ENCODE measurements around the gene SERPINB4.

The SERPINB4 gene

GRCh38 chr18:63627819-63628218 lies 16.2 kb downstream of the SERPINB4 start:
- no peak for DNase-seq (ENCODE audit: low read depth in 2 of 2, low spot score in 1 of 2)

DNA sequence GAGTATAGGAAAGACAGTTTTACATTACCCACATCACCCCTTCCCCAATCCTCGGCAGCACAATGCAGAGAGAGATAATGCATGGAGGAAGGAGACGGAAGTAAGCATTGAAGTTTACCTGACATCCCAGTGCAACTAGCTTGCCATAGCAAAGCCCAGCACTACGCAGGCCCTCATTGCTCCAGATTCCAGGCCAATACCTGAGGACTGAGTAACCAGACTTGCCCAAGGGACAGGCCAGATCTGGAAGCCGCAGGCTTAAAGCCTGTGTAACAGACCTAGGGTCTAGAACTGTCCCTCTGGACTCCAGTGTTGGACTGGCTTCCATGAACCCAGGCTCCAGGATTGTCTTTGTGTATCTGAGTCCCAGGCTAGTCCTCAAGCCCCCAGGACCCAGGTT lies 17.6 kb downstream of the SERPINB4 start:
- no peak for DNase-seq (ENCODE audit: low read depth in 2 of 2, low spot score in 1 of 2)

- DNase-seq (ENCODE audit: low read depth in 2 of 2, low spot score in 1 of 2), result no peak
These were observed 19.2 kb downstream of the SERPINB4 start for GRCh38 chr18:63624863-63625262.

GRCh38 chr18:63619661-63620060 lies 24.4 kb downstream of the SERPINB4 start:
- no peak for DNase-seq (ENCODE audit: low read depth in 2 of 2, low spot score in 1 of 2)

- no peak for DNase-seq (ENCODE audit: low read depth in 2 of 2, low spot score in 1 of 2)
These were observed 26.2 kb downstream of the SERPINB4 start for GRCh38 chr18:63617915-63618234.

GRCh38 chr18:63617049-63617914 lies 26.8 kb downstream of the SERPINB4 start:
- no peak for DNase-seq (ENCODE audit: low read depth in 2 of 2, low spot score in 1 of 2)

GRCh38 chr18:63613420-63613819 lies 30.6 kb downstream of the SERPINB4 start:
- no peak for DNase-seq (ENCODE audit: low read depth in 2 of 2, low spot score in 1 of 2)

GRCh38 chr18:63606526-63606925 lies 37.5 kb downstream of the SERPINB4 start:
- no peak for DNase-seq (ENCODE audit: low read depth in 2 of 2, low spot score in 1 of 2)

DNA sequence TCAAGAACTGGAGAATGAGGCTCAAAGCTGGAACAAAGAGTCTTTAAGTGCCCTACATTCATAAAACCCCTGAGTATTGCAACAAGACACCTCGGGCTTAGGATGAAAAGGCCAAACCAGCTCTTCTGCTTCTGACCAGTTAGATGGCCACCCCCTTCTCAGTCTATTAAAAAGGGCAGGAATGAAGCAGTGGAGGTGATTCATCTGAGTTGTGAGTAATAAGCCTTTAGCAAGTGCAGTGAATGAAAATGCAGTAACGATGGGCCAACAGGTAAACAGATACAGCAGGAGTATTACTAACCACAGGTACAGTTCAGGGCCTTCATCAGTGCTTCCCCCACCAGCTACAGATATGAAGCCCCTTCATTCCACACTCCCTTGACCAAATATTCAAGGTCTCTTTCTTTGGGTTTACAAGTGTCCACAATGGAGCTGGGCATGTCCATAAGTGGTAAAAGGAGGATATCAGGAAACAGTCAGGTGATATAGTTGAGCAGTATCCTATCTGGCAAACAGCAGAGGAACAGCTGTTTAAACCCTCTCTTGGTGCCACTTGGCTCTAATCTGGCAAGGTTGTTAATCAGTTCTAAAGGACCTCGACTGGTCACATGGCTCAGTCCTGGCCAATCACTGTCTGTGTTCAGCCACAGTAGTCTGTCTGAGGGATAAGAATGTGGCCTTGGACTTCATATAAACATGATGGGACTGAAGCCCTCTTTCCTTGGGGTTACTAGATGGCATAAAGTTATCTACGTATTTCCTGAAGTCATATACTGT lies 39.1 kb downstream of the SERPINB4 start:
- DNase-seq (ENCODE audit: low read depth in 2 of 2, low spot score in 1 of 2), result no peak

GRCh38 chr18:63603772-63604171 lies 40.3 kb downstream of the SERPINB4 start:
- no peak for DNase-seq (ENCODE audit: low read depth in 2 of 2, low spot score in 1 of 2)

DNA sequence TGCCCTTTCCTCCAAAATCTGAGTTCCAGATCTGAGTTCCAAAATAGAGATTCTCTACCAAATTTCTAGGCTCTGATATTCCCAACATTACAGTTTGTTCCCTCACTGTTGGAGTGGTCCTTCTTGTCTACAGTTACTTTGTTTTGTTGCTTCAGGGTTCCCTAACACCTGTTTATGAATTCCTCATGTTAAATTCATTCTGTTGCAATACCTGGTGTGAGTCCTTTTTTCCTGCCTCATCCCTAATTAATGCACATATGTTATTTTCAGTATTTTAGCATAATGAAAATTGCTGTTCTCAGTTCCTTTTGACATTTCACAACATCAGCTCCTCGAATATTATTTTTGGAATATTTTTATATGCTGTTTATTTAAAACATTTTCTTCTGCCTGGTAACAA lies 40.7 kb downstream of the SERPINB4 start:
- DNase-seq (ENCODE audit: low read depth in 2 of 2, low spot score in 1 of 2), result no peak

DNA sequence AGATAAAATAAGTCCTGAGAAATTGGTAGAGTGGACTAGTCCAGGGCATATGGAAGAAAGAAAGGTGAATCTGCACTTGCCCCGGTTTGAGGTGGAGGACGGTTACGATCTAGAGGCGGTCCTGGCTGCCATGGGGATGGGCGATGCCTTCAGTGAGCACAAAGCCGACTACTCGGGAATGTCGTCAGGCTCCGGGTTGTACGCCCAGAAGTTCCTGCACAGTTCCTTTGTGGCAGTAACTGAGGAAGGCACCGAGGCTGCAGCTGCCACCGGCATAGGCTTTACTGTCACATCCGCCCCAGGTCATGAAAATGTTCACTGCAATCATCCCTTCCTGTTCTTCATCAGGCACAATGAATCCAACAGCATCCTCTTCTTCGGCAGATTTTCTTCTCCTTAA lies 47.1 kb downstream of the SERPINB4 start:
- no peak for DNase-seq (ENCODE audit: low read depth in 2 of 2, low spot score in 1 of 2)

DNA sequence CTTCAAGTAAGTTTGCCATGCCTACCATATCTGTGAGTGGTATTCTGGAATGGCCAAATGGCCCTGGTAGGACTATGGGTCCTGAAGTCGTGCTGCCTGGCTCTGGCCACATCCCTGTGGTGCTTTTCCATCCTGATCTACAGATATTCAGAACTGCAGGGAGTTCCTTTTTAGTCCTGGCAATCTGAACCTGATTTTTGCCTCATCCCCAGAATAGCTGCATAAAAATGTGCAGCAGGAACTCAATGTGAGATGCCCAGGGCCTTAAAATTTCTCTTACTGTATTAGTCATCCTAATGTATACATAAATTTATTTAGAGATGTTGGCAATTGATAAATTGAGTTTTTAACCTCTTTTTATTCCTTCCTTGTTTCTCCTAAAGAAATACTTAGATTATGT lies 51.6 kb downstream of the SERPINB4 start:
- DNase-seq (ENCODE audit: low read depth in 2 of 2, low spot score in 1 of 2), result no peak

DNA sequence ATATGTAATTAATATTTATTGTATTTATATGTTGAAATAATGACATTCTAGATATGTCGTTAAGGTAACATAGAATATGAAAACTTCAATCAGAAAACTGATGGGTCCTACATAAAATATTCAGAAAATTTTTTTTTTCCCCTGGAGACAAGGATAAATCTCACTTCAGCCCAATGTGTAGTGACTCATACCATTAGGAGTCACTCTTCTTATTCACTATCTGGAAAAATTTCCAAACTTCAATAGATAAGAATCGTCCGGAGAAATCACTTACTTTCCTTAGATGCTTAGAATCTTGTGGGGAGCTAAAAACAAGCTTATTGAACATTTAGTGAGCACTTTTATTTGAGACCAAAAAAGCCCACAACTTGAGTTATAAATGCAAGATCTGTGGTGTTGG lies 52.3 kb downstream of the SERPINB4 start:
- DNase-seq (ENCODE audit: low read depth in 2 of 2, low spot score in 1 of 2), result no peak

DNA sequence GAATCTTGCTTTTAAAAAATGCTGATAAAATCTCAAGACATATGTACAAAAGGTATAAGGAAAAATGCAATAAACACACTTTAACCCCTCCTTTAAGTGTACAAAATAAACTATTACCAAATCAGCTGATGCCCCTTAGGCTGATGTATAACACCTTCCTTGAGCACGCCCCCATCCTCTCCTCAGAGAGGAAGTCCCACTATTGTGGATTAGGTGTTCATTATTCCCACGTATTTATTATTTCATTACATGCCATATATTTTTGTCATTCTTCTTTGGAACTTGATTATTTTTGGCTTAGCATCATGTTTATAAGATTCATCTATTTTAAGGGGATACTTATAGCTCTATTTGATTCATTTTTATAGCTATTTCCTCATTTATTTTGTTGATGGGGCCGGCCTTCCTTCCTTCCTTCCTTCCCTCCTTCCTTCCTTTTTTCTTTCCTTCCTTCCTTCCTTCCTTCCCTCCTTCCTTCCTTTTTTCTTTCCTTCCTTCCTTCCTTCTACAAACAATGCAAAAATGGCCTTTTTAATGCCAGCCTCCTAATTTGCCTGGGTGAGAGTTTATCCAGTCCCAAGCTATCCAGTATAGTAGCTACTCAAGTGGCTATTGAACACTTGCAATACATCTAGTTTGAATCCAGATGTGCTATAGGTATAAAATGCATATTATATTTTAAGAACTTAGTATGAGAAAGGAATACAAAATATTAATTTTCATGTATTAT lies 52.9 kb downstream of the SERPINB4 start:
- DNase-seq (ENCODE audit: low read depth in 2 of 2, low spot score in 1 of 2), result no peak

DNA sequence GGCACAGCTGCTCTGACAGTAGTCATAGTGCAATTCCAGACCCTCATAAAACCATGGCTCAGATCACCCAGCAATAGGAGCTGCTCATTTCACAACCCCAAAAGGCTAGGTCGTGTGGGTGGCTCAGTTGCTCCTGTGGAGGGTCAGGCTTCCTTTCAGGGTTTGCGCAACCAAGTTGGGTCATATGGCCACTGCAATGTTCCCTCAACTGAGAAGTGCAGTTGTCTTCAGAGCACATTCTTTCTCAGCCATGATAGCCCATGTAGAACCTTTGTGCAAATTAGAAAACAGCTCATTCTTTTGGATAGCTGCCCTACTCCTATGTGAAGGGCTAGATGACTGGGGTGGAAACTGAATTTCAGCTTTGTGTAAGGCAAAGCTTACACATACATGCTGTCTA lies 53.7 kb downstream of the SERPINB4 start:
- no peak for DNase-seq (ENCODE audit: low read depth in 2 of 2, low spot score in 1 of 2)

- DNase-seq (ENCODE audit: low read depth in 2 of 2, low spot score in 1 of 2), result no peak
These were observed 55.1 kb downstream of the SERPINB4 start for GRCh38 chr18:63588909-63589308.

Measured in stimulated activated CD8-positive, alpha-beta memory T cell treated with anti-CD3 and anti-CD28 coated beads, Interleukin-4, amount 100 ng/mL, for 4 hours (primary cell).